Fibroblast of lung (primary cell): ENCODE data around the gene TIAM1. TPM values are rescaled to one million over a fixed set of nuclear protein-coding genes. Genes with fewer than 3 reads are reported as not detected.

Experiments
- DNase-seq, 2 donors: peaks; one replicate each; pipeline versions ENCODE4 v3.0.0 to v3.0.0-alpha.2; 2010; ENCODE audit warnings: low read depth in 2 of 2
- H2AFZ ChIP-seq: 2 replicates; pipeline ENCODE4 v1.5.1; 2012; ENCODE audit warnings: low read length, control low read depth, inconsistent platforms
- H3K27ac ChIP-seq: 2 replicates; pipeline ENCODE4 v1.5.1; 2011; ENCODE audit warnings: low read length, control low read depth; ENCODE audit not compliant: insufficient read depth
- H3K27me3 ChIP-seq: 2 replicates; pipeline ENCODE4 v1.5.1; 2011; ENCODE audit warnings: mild to moderate bottlenecking, low read length; ENCODE audit not compliant: control insufficient read depth, insufficient read depth
- H3K36me3 ChIP-seq: 2 replicates; pipeline ENCODE4 v1.5.1; 2011; ENCODE audit warnings: low read length; ENCODE audit not compliant: control insufficient read depth, insufficient read depth
- H3K4me1 ChIP-seq: 2 replicates; pipeline ENCODE4 v1.5.1; 2011; ENCODE audit warnings: low read length; ENCODE audit not compliant: control insufficient read depth, insufficient read depth; ENCODE audit errors: extremely low read depth
- H3K4me2 ChIP-seq: 2 replicates; pipeline ENCODE4 v1.5.1; 2011; ENCODE audit warnings: low read length, control low read depth; ENCODE audit not compliant: insufficient read depth; ENCODE audit errors: extremely low read depth
- H3K4me3 ChIP-seq, 4 experiments: fragments of 200-600 bp in 1 of 4; sonication (generic) in 1 of 4; replicated peaks in 1 of 4; 2 replicates each; pipeline ENCODE4 v1.5.1; 2011 to 2016; ENCODE audit warnings: low read length in 4 of 4, low read depth in 3 of 4, mild to moderate bottlenecking in 3 of 4, control low read depth in 2 of 4, inconsistent platforms in 1 of 4, mixed read lengths in 1 of 4; ENCODE audit not compliant: insufficient read depth in 1 of 4; ENCODE audit errors: control extremely low read depth in 1 of 4
- H3K79me2 ChIP-seq: 2 replicates; pipeline ENCODE4 v1.5.1; 2012; ENCODE audit warnings: mild to moderate bottlenecking, low read length, inconsistent platforms; ENCODE audit not compliant: control insufficient read depth, insufficient read depth
- H3K9ac ChIP-seq: 2 replicates; pipeline ENCODE4 v1.5.1; 2011; ENCODE audit warnings: mild to moderate bottlenecking, low read length, control low read depth; ENCODE audit not compliant: insufficient read depth
- H3K9me3 ChIP-seq: 2 replicates; pipeline ENCODE4 v1.5.1; 2012; ENCODE audit warnings: low read depth, low read length; ENCODE audit not compliant: control insufficient read depth, insufficient read depth
- H4K20me1 ChIP-seq: 2 replicates; pipeline ENCODE4 v1.5.1; 2011; ENCODE audit warnings: low read length; ENCODE audit not compliant: control insufficient read depth, insufficient read depth; ENCODE audit errors: extremely low read depth
- CTCF ChIP-seq, 2 donors: IDR thresholded peaks in 1 of 2; conservative IDR thresholded peaks in 1 of 2; 1 replicate in 1 of 2; 2 replicates in 1 of 2; pipeline ENCODE4 v1.5.1; 2011 to 2012; ENCODE audit warnings: low read length in 2 of 2, control low read depth in 1 of 2, inconsistent platforms in 1 of 2, low read depth in 1 of 2, mild to moderate bottlenecking in 1 of 2
- EZH2 ChIP-seq: IDR thresholded peaks from 2 replicates; pipeline ENCODE4 v1.5.1; 2012; ENCODE audit warnings: low read length, control low read depth, mild to moderate bottlenecking; ENCODE audit errors: missing control alignments
- polyA plus RNA-seq, 2 donors: library from polyadenylated mRNA; depleted of rRNA in 1 of 2; stranded (reverse) in 1 of 2; unstranded in 1 of 2; fragments of >200 nt; gene quantifications; 2 replicates each; pipeline ENCODE4 v1.2.1, GENCODE V29; 2011 to 2012; ENCODE audit warnings: missing spikeins in 1 of 2
- total RNA-seq: library from RNA; depleted of rRNA; stranded (reverse); fragments of >200 nt; gene quantifications from 2 replicates; pipeline ENCODE4 v1.2.1, GENCODE V29; 2014

TIAM1 gene
- total and polyA plus RNA-seq, 2 donors (not counting 1 experiment from before 2014, with no cell fraction given), result under 0.01 to 0.52 TPM

- DNase-seq, result no peak
- Histone ChIP-seq H3K9me3 (no peaks in the 10 kb centered on the region), H3K36me3 (no peaks in the 10 kb centered on the region), H3K4me3 (no peak overlapping the region), H4K20me1 (no peaks in the 10 kb centered on the region), H3K27me3 (no peaks in the 10 kb centered on the region), H3K79me2 (no peaks in the 10 kb centered on the region), H2AFZ (no peak overlapping the region), H3K4me1 (no peaks in the 10 kb centered on the region), H3K9ac (no peak overlapping the region), H3K4me2 (no peak overlapping the region), H3K27ac (no peak overlapping the region)
- TF ChIP-seq EZH2, result no peak
- TF ChIP-seq CTCF (conservative IDR thresholded peaks at IDR 0.05 in 1 of 2, IDR thresholded peaks at IDR 0.05 in 1 of 2; ENCODE audit: low read depth in 1 of 2, low read length in 2 of 2), result no peak
Measured at GRCh38 chr21:31072533-31072932, 271.5 kb downstream of the TIAM1 start.
